IPS DF 19.7 (cell line): ENCODE data around the gene KIR3DL1.
"Not testable (repeated sequence)": the region's sequence is repeated elsewhere in the genome, so short reads cannot be mapped to it uniquely, and the experiment has no call there.

ENCODE experiments used
- DNase-seq: peaks from one replicate; pipeline ENCODE4 v3.0.0-alpha.2; 2013; ENCODE audit warnings: low read depth, low spot score

Gene KIR3DL1

DNA sequence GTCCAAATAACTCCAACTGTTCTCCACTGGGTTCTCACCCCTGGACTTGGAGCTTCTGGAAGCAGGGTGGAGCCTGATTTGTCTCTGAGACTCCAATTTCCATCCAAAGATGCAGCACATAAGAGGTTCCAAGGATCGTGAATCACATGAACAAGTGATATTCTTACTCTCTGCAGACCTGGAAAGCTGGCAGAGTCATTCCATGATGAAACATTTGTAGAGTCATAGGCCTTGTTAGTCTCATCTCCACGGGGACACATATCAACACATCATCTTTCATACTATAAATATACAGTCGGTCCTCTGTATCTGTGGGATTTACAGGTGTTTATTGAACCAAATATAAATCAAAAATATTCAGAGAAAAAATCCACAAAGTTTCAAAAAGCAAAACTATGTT, 1.7 kb upstream of the KIR3DL1 start:
- DNase-seq = not testable (repeated sequence)

DNA sequence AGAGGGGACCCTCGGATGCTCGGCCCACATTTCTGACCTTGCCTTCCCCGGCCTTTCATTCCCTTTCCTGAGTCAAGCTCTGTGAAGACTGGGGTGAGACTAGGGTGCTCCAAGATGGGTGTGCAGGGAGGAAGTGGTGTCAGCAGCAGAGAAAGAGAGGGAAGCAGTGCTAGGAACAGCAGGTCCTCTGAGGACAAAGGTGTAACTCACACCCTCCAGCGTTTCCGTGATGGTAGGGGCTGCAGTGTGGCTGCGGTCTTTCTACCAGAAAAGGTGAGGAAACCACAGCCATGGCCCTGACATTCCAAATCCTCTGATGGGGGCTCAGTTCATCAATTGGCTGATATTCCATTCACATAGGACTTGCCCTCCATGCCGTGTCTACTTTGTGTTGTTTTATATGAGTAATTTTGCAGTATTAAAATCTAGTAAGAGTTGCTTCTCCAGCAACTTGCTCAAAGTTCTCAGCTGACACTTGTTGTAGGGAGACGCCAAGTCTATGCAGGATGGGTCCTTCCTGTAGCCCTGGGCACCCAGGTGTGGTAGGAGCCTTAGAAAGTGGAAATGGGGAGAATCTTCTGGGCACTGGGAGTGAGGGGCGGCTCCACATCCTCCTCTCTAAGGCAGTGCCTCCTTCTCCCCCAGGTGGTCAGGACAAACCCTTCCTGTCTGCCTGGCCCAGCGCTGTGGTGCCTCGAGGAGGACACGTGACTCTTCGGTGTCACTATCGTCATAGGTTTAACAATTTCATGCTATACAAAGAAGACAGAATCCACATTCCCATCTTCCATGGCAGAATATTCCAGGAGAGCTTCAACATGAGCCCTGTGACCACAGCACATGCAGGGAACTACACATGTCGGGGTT, 1.6 kb downstream of the KIR3DL1 start:
- no peak for DNase-seq

DNA sequence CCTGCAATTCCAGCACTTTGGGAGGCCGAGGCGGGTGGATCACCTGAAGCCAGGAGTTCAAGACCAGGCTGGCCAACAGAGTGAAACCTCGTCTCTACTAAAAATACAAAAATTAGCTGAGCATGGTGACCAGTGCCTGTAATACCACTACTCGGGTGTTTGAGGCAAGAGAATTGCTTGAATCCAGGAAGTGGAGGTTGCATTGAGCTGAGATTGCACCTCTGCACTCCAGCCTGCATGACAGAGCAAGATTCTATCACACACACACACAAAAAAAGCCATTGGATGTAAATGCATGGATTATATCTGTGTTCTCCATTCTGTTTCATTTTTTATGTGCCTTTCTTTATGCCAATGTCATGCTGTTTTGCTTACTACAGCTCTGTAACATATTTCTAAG, 8.1 kb downstream of the KIR3DL1 start:
- not testable (repeated sequence) for DNase-seq

DNA sequence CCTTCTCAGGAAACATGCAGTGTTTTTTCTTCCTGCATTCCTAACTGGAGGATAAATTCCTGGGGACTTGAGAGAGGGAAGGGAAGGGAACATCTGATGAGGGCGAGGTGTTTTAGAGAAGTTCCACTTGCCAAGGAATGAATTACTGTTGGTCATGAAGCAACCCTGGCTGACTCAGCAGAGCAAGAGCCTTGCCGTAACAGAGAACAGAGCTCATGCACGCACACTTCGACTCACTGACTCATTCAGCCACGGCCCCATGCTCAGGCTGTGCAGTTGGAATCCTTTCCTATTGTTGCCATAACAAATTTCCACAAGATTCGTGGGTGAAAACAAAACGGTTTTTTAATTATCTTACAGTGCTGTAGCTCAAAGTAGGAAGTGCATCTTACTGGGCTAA, 9.1 kb downstream of the KIR3DL1 start:
- not testable (repeated sequence) for DNase-seq

DNA sequence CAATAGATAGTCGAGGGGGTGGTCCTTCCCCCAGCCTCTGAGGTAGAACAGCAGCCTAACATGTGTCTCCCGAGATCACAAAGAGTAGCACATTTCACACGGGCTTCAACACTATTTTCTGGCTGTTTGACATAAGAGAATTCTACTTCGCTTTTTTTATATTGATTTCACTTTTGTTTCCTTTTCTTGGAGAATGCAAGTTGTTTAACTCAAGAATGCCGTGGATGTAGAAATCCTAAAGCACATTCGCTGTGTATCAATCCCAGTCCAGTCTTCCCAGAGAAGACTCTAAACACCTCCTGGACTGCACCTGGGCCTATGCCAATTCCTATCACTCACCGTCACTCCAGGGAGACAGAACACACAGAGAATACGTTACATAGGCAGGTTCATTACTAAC, 11.8 kb downstream of the KIR3DL1 start:
- not testable (repeated sequence) for DNase-seq

DNA sequence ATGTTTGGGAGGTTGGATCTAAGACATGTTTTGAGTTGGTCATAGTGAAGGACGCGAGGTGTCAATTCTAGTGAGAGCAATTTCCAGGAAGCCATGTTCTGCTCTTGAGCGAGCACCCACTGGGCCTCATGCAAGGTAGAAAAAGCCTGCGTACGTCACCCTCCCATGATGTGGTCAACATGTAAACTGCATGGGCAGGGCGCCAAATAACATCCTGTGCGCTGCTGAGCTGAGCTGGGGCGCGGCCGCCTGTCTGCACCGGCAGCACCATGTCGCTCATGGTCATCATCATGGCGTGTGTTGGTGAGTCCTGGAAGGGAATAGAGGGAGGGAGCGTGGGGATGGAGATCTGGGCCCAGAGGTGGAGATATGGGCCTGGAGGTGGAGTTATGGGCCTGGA, 16.2 kb downstream of the KIR3DL1 start, which contains the start of gene KIR2DS4:
KIR2DS4 (plus strand) TSS at position 181 of the 400 bp plus-strand sequence.
- DNase-seq = not testable (repeated sequence)

DNA sequence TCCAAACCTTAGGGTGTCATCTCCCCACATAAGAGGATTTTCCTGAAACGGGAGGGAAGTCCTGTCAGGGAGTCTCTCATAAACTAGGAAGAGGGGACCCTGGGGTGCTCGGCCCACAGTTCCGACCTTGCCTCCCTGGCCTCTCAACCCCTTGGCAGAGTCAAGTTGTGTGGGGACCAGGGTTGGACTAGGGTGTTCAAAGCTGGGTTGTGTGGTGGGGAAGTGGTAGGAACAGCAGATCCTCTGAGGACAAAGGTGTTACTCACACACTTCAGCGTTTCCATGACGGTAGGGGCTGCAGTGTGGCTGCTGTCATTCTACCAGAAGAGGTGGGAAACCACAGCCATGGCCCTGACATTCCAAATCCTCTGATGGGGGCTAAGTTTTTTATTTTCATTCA, 18.9 kb downstream of the KIR3DL1 start:
- DNase-seq = not testable (repeated sequence)

DNA sequence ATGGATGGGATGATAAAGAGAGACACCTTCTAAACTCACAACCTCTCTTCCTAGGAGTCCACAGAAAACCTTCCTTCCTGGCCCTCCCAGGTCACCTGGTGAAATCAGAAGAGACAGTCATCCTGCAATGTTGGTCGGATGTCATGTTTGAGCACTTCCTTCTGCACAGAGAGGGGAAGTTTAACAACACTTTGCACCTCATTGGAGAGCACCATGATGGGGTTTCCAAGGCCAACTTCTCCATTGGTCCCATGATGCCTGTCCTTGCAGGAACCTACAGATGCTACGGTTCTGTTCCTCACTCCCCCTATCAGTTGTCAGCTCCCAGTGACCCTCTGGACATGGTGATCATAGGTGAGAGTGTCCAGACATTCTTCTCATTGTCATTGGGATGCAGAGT, 21.3 kb downstream of the KIR3DL1 start:
- not testable (repeated sequence) for DNase-seq

DNA sequence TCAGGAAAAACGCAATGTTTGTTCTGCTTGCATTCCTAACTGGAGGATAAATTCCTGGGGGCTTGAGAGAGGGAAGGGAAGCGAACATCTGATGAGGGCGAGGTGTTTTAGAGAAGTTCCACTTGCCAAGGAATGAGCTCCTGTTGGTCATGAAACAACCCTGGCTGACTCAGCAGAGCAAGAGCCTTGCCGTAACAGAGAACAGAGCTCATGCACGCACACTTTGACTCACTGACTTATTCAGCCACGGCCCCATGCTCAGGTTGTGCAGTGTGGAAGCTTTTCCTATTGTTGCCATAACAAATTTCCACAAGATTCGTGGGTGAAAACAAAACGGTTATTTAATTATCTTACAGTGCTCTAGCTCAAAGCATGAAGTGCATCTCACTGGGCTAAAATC, 26.9 kb downstream of the KIR3DL1 start:
- DNase-seq = not testable (repeated sequence)

DNA sequence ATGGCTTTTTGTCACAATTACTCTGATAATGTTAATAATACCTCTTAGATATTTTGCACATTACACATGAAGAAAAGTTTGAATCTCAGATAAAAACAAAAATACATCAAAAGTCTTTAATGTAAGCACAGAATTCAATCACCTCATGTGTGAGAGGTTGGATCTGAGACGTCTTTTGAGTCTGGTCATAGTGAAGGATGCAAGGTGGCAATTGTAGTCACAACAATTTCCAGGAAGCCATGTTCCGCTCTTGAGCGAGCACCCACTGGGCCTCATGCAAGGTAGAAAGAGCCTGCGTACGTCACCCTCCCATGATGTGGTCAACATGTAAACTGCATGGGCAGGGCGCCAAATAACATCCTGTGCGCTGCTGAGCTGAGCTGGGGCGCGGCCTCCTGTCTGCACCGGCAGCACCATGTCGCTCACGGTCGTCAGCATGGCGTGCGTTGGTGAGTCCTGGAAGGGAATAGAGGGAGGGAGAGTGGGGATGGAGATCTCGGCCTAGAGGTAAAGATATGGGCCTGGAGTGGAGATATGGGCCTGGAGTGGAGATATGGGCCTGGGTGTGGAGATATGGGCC, 33.9 kb downstream of the KIR3DL1 start, which contains the start of gene KIR3DL2:
KIR3DL2 (plus strand) TSS at position 383 of the 580 bp plus-strand sequence; CDS start at position 416, 33 bp downstream.
- DNase-seq = not testable (repeated sequence)

DNA sequence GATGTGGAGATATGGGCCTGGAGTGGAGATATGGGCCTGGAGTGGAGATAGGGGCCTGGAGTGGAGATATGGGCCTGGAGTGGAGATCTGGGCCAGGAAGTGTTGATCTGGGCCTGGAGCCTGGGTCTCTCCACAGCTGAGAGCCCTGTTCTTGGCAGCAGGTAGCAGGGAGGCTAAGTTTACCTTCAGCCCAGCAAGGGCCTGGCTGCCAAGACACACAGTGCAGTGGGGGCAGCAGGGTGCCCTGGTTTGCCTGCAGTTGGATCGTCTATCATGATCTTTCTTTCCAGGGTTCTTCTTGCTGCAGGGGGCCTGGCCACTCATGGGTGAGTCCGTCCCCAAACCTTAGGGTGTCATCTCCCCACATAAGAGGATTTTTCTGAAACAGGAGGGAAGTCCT, 34.7 kb downstream of the KIR3DL1 start:
- DNase-seq = no peak

DNA sequence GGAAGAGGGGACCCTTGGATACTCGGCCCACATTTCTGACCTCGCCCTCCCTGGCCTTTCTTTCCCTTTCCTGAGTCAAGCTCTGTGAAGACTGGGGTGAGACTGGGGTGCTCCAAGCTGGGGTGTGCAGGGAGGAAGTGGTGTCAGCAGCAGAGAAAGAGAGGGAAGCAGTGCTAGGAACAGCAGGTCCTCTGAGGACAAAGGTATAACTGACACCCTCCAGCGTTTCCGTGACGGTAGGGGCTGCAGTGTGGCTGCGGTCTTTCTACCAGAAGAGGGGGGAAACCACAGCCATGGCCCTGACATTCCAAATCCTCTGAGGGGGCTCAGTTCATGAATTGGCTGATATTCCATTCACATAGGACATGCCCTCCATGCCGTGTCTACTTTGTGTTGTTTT, 35.1 kb downstream of the KIR3DL1 start:
- DNase-seq = no peak

DNA sequence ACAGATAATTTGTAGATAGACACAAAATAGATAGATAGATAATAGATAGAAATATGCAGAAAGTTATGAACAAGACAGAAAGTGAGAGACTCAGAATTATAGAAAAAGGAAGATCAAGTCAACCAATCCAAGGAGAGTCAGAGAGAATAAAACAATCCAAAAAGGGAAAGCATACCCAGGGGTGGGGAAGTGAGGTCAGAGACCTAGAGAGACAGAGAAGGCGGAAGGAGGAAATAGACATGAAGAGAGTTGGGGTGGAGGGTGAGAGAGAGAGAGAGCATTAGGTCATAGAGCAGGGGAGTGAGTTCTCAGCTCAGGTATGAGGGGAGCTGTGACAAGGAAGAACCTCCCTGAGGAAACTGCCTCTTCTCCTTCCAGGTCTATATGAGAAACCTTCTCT, 39.0 kb downstream of the KIR3DL1 start:
- DNase-seq = not testable (repeated sequence)

DNA sequence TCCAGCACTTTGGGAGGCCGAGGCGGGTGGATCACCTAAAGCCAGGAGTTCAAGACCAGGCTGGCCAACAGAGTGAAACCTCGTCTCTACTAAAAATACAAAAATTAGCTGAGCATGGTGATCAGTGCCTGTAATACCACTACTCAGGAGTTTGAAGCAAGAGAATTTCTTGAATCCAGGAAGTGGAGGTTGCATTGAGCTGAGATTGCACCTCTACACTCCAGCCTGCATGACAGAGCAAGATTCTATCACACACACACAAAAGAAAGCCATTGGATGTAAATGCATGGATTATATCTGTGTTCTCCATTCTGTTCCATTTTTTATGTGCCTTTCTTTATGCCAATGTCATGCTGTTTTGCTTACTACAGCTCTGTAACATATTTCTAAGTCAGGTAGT, 42.2 kb downstream of the KIR3DL1 start:
- not testable (repeated sequence) for DNase-seq

DNA sequence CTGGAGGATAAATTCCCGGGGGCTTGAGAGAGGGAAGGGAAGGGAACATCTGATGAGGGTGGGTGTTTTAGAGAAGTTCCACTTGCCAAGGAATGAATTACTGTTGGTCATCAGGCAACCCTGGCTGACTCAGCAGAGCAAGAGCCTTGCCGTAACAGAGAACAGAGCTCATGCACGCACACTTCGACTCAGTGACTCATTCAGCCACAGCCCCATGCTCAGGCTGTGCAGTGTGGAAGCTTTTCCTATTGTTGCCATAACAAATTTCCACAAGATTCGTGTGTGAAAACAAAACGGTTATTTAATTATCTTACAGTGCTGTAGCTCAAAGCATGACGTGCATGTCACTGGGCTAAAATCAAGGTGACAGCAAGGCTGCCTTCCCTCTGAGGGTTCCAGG, 43.2 kb downstream of the KIR3DL1 start:
- DNase-seq = not testable (repeated sequence)

DNA sequence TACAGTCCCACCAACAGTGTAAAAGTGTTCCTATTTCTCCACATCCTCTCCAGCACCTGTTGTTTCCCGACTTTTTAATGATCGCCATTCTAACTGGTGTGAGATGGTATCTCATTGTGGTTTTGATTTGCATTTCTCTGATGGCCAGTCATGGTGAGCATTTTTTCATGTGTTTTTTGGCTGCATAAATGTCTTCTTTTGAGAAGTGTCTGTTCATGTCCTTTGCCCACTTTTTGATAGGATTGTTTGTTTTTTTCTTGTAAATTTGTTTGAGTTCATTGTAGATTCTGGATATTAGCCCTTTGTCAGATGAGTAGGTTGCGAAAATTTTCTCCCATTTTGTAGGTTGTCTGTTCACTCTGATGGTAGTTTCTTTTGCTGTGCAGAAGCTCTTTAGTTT, 47.2 kb downstream of the KIR3DL1 start:
- not testable (repeated sequence) for DNase-seq

DNA sequence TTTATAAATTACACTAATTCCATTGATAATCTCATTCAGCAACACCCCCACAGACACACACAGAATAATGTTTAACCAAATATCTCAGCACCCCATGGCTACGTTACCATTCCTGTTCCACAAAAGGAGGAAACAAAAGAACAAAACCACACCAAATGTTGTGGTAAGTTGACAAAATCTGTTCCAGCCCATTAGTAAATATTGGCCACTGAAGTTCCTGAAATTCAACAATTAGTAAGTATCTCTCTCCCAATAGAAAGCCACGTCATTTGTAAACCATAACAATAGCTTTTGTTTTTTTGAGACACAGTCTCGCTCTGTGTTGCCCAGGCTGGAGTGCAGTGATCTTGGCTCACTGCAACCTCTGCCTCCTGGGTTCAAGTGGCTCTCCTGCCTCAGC, 55.4 kb downstream of the KIR3DL1 start:
- no peak for DNase-seq

DNA sequence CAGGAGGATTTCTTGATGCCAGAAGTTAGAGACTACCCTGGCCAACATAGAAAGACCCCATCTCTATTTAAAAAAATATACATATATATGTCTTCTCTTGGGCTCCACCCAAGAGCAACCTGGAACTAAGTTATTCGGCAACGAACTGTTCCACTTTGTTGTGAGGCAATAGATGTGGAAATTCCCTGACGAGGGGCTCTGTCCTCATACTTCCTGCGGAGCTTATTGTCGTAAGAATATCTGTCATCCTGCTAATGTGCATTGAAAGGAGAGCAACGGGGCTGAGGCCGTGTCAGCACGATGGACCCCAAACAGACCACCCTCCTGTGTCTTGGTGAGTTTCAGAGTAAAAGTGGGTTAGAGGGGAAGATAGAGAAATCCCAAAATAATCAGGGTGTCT, 57.7 kb downstream of the KIR3DL1 start, which contains the start of gene FCAR:
FCAR (plus strand) TSS at position 246 of the 400 bp plus-strand sequence; CDS start at position 301, 55 bp downstream.
- no peak for DNase-seq

DNA sequence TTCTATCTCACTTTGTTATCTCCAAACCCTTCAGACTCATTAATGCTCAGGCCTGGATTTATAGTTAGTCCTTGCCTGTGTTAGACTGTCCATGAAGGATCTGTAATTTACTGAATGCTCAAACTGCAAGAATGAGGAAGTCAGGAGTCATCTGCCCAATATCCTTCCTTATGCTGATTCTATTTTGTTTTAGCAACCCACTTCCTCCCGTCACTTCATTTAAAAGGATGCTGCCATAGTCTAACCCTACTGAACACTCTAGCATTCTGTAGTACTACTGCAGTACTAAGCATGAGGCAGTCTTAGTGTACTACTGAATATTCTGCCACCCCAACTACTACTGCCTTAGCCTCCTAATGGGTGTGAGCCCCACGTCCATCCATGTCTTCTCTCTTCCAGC, 59.2 kb downstream of the KIR3DL1 start:
- no peak for DNase-seq

DNA sequence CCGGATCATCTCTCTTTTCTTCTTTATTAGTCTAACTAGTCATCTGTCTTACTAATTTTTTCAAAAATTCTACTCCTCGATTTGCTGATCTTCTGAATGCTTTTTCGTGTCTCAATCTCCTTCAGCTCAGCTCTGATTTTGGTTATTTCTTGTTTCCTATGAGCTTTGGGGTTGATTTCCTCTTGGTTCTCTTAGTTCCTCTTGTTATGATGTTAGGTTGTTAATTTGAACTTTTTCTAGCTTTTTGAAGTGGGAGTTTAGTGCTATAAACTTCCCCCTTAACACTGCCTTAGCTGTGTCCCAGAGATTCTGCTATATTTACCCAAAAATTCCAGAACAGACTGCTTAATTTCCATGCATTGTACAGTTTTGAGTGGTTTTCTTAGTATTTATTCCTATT, 61.2 kb downstream of the KIR3DL1 start:
- no peak for DNase-seq
